GM12873 (cell line): ENCODE measurements around the gene ANKRD44.

Experiments
- TF ChIP-seq, protein P1 (sequence below): IDR thresholded peaks from 2 replicates; pipeline ENCODE4 v1.5.1; 2012; ENCODE audit warnings: low read depth, mild to moderate bottlenecking, moderate library complexity, low read length, control low read depth; ENCODE audit not compliant: insufficient read depth; ENCODE audit errors: missing control alignments

Gene ANKRD44

DNA sequence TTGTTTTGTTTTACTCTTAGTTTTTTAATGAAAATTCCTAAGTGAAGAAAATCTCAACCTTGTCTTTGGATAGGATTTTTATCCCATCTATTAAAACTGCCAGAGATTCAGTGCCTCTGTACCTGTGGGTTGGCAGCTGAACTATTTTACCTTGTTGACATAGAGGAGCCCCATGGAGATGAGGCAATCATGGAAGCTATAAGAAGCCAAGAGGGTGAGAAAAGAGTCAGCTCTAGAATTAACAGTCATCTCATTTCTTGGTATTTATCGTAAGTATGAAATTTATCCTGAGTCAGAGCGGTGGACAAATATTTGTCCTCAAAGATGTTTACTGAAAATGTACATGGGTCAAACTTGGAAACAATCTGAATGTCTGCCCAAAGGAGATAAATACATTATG is 348.3 kb downstream of the ANKRD44 start:
- TF ChIP-seq, protein P1, sequence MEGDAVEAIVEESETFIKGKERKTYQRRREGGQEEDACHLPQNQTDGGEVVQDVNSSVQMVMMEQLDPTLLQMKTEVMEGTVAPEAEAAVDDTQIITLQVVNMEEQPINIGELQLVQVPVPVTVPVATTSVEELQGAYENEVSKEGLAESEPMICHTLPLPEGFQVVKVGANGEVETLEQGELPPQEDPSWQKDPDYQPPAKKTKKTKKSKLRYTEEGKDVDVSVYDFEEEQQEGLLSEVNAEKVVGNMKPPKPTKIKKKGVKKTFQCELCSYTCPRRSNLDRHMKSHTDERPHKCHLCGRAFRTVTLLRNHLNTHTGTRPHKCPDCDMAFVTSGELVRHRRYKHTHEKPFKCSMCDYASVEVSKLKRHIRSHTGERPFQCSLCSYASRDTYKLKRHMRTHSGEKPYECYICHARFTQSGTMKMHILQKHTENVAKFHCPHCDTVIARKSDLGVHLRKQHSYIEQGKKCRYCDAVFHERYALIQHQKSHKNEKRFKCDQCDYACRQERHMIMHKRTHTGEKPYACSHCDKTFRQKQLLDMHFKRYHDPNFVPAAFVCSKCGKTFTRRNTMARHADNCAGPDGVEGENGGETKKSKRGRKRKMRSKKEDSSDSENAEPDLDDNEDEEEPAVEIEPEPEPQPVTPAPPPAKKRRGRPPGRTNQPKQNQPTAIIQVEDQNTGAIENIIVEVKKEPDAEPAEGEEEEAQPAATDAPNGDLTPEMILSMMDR = no peak

DNA sequence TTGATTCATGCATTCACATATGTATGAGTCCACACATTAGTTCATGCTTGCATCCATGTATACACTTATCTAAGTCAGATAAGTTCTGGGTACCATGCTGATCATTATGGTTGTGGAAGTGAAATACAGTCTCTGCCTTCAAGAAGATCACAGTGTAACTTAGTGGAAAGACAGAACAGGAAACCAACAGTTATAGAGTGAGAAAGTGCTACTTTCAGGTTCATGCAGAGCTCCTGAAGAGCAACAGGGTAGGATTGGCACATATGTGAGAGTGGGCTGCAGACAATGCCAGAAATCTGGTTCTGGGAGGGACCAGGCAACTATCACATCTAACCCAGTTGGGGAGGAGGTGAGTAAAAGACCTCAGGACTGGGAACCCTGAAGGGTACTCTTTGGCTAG is 348.7 kb downstream of the ANKRD44 start:
- TF ChIP-seq, protein P1 = no peak

DNA sequence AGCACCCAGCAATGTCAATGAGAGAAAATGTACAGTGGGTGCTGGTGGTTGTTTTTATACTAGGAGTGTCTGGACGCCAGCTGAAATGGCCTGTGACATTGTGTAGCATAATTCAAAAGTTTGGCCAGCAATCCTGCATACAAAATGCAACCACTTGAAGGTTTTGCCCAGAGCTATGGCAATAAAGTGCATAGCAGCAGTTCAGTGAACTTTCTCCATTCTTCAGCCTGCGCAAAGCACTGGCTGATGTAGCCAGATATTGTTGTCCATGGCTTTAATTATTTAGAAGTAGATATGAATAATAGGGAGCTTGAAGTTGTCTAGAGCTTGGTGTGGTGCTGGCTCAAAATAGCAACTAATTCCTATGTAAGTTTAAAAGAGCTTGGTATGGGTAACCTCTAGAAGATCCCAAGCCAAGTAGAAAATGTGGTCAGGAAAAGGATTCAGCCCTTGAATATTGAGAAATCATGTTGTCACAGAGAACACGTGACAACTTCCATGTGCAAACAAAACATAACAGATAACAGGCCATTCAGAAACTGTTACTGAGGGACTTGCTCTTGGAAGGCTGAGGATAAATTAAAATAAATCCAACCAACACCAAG is 350.7 kb downstream of the ANKRD44 start:
- TF ChIP-seq, protein P1 = no peak

DNA sequence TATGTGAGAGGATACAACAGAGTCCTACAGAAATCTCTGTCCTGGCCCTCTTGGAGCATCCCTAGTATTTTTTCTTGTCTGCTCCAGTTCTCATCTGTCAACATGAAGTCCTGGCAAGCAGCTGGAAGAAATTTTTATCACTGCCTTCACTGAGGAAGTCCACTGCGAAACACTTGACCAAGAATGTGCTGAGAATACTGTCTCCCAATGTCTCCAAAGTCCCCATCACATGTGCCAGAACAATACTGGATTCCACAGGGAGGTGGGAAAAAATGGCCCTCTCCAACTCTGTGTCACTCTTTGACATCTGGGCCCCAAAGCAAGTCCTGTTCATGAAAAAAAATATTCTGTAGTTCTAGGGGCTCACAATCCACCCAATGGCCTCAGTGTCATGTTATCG is 351.3 kb downstream of the ANKRD44 start:
- TF ChIP-seq, protein P1 = no peak

DNA sequence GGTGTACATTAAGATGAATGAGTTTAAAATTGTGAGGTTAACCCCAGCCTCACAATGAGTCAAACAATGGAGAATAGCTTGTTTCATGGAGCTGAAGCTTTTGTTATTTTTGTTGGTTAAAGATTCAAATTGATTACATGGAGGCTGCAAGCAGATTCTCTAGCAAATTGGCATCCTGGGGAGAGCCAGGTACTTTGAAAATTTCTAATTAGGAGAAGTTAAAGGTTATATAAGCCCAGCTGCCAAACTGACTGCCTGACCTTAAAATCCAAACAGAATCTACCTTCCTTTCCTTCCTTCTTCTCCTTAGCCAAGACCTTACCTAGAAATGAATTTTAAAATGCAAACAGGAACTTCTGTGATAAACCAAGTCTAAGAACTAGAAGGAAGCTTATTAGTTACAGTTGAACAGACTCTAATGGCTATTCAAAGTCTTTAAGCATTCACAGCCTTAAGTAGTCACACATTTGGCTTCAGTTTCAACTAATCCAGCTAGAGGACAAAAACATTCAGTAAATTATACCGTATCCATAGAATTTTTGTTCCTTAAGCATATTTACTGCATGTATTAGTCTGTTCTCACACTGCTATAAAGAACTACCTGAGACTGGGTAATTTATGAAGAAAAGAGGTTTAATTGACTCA is 352.6 kb downstream of the ANKRD44 start:
- TF ChIP-seq, protein P1 = no peak

DNA sequence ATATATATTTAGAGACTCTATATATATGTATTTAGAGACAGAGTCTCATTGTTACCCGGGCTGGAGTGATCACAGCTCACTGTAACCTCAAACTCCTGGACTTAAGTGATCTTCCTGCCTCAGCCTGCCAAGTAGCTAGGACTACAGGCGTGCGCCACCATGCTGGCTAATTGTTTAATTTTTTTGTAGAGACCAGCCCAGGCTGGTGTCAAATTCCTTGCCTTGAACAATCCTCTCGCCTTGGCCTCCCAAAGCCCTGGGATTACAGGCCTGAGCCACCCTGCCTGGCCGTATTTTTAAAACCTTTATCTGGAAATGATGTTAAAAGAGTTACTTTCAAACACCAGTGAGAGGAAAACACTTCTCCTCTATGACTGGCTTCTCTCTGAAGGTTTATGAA is 353.1 kb downstream of the ANKRD44 start:
- TF ChIP-seq, protein P1 = no peak

DNA sequence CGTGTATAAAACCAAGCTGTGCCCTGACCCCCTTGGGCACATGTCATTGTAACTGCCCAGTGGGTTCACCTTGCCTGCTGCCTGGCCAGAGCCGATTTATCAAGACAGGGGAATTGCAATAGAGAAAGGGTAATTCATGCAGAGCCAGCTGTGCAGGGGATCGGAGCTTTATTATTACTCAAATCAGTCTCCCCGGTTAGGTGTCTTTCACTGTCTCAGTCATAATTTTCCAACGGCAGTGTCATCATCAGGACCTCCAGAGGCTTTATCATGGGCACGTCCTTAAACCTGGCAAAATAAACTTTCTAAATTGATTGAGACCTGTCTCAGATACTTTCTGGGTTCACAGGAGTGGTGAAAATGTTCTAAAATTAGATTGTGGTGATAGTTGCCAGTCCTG is 354.5 kb downstream of the ANKRD44 start:
- TF ChIP-seq, protein P1 = no peak
